Myocyte (in vitro differentiated cells): ENCODE measurements around the gene MUC4. TPM values are rescaled to one million over a fixed set of nuclear protein-coding genes. Genes with fewer than 3 reads are reported as not detected.
A peak's percentile ranks its signal among the peaks of the same experiment; 100 is the strongest.
"Not testable (repeated sequence)": the region's sequence is repeated elsewhere in the genome, so short reads cannot be mapped to it uniquely, and the experiment has no call there.

Experiments
- DNase-seq: peaks from one replicate; pipeline ENCODE4 v3.0.0-alpha.2; 2012; ENCODE audit warnings: low read depth
- total RNA-seq: library from RNA; depleted of rRNA; stranded (reverse); fragments of >200 nt; gene quantifications from 2 replicates; pipeline ENCODE4 v1.2.3, GENCODE V29; 2014

Gene MUC4
- total RNA-seq, 1 donor from 2014 or later: not detected

- no peak for DNase-seq
Observed at GRCh38 chr3:195762249-195762585, 49.5 kb downstream of the MUC4 start.

GRCh38 chr3:195761567-195762248 is 50.0 kb downstream of the MUC4 start:
- no peak for DNase-seq

GRCh38 chr3:195761123-195761566 is 50.6 kb downstream of the MUC4 start:
- no peak for DNase-seq

GRCh38 chr3:195760345-195761122 is 51.2 kb downstream of the MUC4 start:
- DNase-seq: no peak

GRCh38 chr3:195758721-195759353 is 52.9 kb downstream of the MUC4 start:
- DNase-seq: peak; percentile 95

- DNase-seq: no peak
Observed at GRCh38 chr3:195757827-195758226, 53.9 kb downstream of the MUC4 start.

GRCh38 chr3:195757438-195757770 is 54.3 kb downstream of the MUC4 start:
- no peak for DNase-seq

- no peak for DNase-seq
Observed at GRCh38 chr3:195755791-195756676, 55.7 kb downstream of the MUC4 start.

- no peak for DNase-seq
Observed at GRCh38 chr3:195755391-195755790, 56.3 kb downstream of the MUC4 start.

GRCh38 chr3:195754906-195755305 is 56.8 kb downstream of the MUC4 start:
- no peak for DNase-seq

GRCh38 chr3:195754141-195754540 is 57.6 kb downstream of the MUC4 start:
- DNase-seq: no peak

GRCh38 chr3:195753581-195753980 is 58.1 kb downstream of the MUC4 start:
- no peak for DNase-seq

- DNase-seq: no peak
Observed at GRCh38 chr3:195752546-195753331, 59.0 kb downstream of the MUC4 start.

- DNase-seq: no peak
Observed at GRCh38 chr3:195752066-195752465, 59.7 kb downstream of the MUC4 start.

GRCh38 chr3:195751560-195751959 is 60.2 kb downstream of the MUC4 start:
- no peak for DNase-seq

- no peak for DNase-seq
Observed at GRCh38 chr3:195750797-195751520, 60.8 kb downstream of the MUC4 start.

- DNase-seq: not testable (repeated sequence)
Observed at GRCh38 chr3:195749101-195749500, 62.6 kb downstream of the MUC4 start.

- DNase-seq: no peak
Observed at GRCh38 chr3:195748661-195749060, 63.1 kb downstream of the MUC4 start.

- no peak for DNase-seq
Observed at GRCh38 chr3:195746751-195747150, 65.0 kb downstream of the MUC4 start.

GRCh38 chr3:195746346-195746745 is 65.4 kb downstream of the MUC4 start:
- no peak for DNase-seq
